RWPE1 (cell line): ENCODE results near the gene CFAP97D2.

Experiments
- CTCF ChIA-PET: fragments of 350-600 bp; sonication (Branson Sonifier 250); formaldehyde crosslinking; extraction: SDS; loops from one replicate; lab custom pipeline; 2021; lab: Yijun Ruan, JAX
- POLR2A ChIA-PET: fragments of 400-600 bp; formaldehyde crosslinking; extraction: SDS; loops from one replicate; lab custom pipeline; 2020; ENCODE audit warnings: antibody characterized with exemption; ENCODE audit not compliant: low non-redundant PET; lab: Yijun Ruan, JAX
- DNase-seq: peaks from one replicate; pipeline ENCODE4 v3.0.0; 2012; ENCODE audit warnings: low spot score
- H3K27ac ChIP-seq: fragments of 450-650 bp; 2 replicates; pipeline ENCODE4 v1.5.1; 2017
- TF ChIP-seq, protein P1 (sequence below): fragments of 450-650 bp; conservative IDR thresholded peaks from 2 replicates; pipeline ENCODE4 v1.5.1; 2017; ENCODE audit warnings: low read depth, mild to moderate bottlenecking

The CFAP97D2 gene

DNA sequence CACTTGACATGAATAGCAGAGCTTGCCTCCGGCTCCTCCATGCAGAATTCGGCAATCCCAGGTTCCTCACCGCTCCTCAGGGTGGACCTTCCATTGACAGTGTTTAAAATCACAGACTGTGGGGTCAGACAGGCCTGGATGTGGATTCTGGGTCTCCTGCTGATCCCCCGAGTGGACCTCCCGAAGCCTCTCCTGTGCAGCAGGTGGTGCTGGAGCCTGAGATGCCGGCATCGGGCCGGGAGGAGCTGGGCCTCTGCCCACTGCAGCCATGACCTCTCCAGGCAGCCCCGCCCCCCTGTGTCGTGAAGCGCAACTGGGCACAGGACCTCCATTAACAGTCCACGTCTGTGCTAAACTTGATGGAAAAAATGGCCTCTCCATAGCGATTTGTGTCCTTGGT is 45.1 kb downstream of the CFAP97D2 start:
- ChIA-PET POLR2A (no interaction called here), CTCF (interaction anchor here (0.5 kb wide), 1 partner anchor 150 kb away, joined by 4 read pairs; no protein-coding TSS in a partner anchor)
- no peak for DNase-seq
- no peak overlapping the region for H3K27ac ChIP-seq
- TF ChIP-seq, protein P1, sequence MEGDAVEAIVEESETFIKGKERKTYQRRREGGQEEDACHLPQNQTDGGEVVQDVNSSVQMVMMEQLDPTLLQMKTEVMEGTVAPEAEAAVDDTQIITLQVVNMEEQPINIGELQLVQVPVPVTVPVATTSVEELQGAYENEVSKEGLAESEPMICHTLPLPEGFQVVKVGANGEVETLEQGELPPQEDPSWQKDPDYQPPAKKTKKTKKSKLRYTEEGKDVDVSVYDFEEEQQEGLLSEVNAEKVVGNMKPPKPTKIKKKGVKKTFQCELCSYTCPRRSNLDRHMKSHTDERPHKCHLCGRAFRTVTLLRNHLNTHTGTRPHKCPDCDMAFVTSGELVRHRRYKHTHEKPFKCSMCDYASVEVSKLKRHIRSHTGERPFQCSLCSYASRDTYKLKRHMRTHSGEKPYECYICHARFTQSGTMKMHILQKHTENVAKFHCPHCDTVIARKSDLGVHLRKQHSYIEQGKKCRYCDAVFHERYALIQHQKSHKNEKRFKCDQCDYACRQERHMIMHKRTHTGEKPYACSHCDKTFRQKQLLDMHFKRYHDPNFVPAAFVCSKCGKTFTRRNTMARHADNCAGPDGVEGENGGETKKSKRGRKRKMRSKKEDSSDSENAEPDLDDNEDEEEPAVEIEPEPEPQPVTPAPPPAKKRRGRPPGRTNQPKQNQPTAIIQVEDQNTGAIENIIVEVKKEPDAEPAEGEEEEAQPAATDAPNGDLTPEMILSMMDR = no peak

GRCh38 chr13:114225610-114226009 is 46.6 kb downstream of the CFAP97D2 start:
- POLR2A ChIA-PET = no interaction called here
- peak overlapping the region; percentile 53 for H3K27ac ChIP-seq
- CTCF ChIA-PET = interaction anchor here (0.8 to 1.1 kb wide), 4 partner anchors 12 to 280 kb away, joined by 3 to 10 read pairs (median 3); no protein-coding TSS in a partner anchor
- DNase-seq = no peak
- TF ChIP-seq, protein P1 = no peak

DNA sequence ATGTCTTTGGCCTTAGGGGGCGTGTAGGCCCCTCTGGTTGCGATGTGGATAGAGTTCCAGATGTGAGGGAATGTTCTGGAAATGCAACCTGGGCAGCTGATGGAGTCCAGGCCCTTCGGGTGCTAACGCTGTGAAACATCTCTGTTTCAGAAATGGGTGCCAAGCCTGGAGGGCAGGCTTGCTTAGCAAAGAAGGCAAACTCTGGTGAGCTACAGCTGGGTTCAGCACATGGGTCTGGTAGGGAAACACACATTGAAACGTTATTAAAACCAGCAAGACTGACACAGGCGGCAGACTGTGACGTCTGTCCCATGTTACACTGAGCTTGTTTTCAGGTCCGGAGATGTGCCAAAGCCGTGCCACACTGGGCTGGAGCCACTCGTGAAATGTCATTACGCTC is 47.0 kb downstream of the CFAP97D2 start:
- no peak for DNase-seq
- ChIA-PET POLR2A (no interaction called here), CTCF (interaction anchor here (0.6 to 2.1 kb wide), 9 partner anchors 13 to 364 kb away, joined by 3 to 10 read pairs (median 3); no protein-coding TSS in a partner anchor)
- peak overlapping the region; percentile 53 for H3K27ac ChIP-seq
- TF ChIP-seq, protein P1 = no peak

- TF ChIP-seq, protein P1 = peak; percentile 93
- H3K27ac ChIP-seq = peak overlapping the region; percentile 53
- ChIA-PET POLR2A (interaction anchor here (0.6 kb wide), 1 partner anchor 391 kb away, joined by 6 read pairs; no protein-coding TSS in a partner anchor), CTCF (interaction anchor here (0.6 to 2.1 kb wide), 11 partner anchors 13 to 365 kb away, joined by 3 to 10 read pairs (median 3); no protein-coding TSS in a partner anchor)
- peak; percentile 81 for DNase-seq
Measured at GRCh38 chr13:114226699-114227323, 47.8 kb downstream of the CFAP97D2 start.

DNA sequence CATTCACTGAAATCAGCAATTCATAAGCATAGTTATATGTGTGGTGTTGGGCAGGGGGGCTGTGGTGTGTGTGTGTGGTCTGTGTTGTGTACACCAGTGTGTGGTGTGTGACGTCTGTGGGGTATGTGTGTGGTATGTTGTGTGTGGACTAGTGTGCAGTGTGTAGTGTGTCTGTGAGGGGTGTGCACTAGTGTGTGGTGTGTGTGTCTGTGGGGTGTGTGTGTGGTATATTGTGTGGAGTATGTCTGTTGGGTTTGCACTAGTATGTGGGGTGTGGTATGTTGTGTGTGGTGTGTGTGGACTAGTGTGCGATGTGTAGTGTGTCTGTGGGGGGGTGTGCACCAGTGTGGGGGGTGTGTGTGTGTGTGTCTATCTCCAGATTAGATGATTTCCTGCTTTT is 48.5 kb downstream of the CFAP97D2 start:
- H3K27ac ChIP-seq = no peak overlapping the region
- no peak for DNase-seq
- TF ChIP-seq, protein P1 = no peak
- POLR2A ChIA-PET = no interaction called here
- CTCF ChIA-PET = interaction anchor here (0.7 to 2.1 kb wide), 3 partner anchors 280 to 366 kb away, joined by 3 to 5 read pairs (median 3); no protein-coding TSS in a partner anchor

GRCh38 chr13:114228176-114228575 is 49.1 kb downstream of the CFAP97D2 start:
- CTCF ChIA-PET = interaction anchor here (0.6 to 0.7 kb wide), 2 partner anchors 277 to 443 kb away, joined by 3 read pairs; no protein-coding TSS in a partner anchor
- no peak overlapping the region for H3K27ac ChIP-seq
- POLR2A ChIA-PET = no interaction called here
- TF ChIP-seq, protein P1 = no peak
- DNase-seq = no peak
